IPS DF 4.7 (cell line): ENCODE data around the gene HELZ.
"Not testable (repeated sequence)": the region's sequence is repeated elsewhere in the genome, so short reads cannot be mapped to it uniquely, and the experiment has no call there.

ENCODE experiments used
- DNase-seq: peaks from one replicate; pipeline ENCODE4 v3.0.0-alpha.2; 2013; ENCODE audit warnings: low spot score; ENCODE audit errors: extremely low read depth

Gene HELZ

GRCh38 chr17:67229109-67229955 is 15.7 kb downstream of the HELZ start:
- no peak for DNase-seq

GRCh38 chr17:67227488-67227887 is 17.5 kb downstream of the HELZ start:
- DNase-seq, result no peak

GRCh38 chr17:67225316-67225715 is 19.7 kb downstream of the HELZ start:
- no peak for DNase-seq

DNA sequence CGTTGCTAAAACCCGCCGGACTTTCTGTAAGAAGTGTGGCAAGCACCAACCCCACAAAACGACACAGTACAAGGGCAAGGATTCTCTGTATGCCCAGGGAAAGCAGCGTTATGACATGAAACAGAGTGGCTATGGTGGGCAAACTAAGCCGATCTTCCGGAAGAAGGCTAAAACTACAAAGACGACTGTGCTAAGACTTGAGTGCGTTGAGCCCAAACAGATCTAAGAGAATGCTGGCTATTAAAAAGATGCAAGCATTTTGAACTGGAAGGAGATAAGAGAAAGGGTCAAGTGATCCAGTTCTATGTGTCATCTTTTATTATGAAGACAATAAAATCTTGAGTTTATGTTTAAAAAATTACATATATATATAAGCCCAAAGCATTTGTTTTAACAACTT is 20.3 kb downstream of the HELZ start:
- DNase-seq, result no peak

- DNase-seq, result no peak
Measured at GRCh38 chr17:67223924-67224323, 21.1 kb downstream of the HELZ start.

- DNase-seq, result no peak
Measured at GRCh38 chr17:67221062-67221998, 23.7 kb downstream of the HELZ start.

DNA sequence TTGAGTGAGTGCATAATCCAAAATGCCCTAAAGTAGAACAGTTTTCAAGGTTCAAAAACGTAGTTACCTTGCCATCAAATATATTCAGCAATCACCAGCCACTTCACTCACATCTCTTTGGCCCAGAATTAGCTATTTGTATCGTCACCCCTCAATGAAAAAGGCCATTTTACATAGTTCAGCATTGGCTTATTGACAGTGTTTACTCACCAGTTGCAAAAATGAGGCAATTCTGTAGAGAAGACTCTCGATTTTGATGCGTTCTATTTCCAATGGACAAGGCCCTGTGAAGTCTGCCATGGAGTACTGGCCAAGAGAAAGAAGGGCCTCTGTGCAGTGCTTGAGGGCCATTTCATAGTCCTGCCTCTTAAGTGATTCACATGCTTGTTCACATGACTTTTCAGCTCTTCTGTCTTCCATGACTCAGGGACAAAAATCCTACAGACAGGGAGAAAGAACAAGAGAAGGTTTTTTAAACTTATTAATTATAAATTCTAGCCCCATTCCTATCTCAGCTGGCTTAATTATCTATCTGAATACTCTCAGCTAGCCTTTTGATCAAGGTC is 26.5 kb downstream of the HELZ start:
- no peak for DNase-seq

DNA sequence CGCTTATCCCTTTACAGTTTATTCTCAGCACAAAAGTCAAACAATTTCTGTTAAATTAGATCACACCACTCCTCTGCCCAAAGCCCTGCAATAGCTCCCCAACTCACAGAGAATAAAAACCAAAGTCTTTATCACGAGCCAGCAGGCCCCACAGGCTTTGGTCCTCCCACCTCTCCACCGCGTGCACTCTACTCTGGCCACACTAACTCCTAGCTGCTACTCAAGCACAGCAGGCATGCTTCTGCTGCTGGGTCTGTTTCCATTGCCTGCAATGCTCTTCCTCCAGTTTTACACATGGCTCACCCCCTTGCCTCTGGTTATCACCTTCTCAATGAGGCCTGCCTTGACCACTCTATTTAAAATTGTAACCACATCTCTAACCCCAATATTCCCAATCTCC is 27.6 kb downstream of the HELZ start:
- DNase-seq, result no peak

GRCh38 chr17:67216578-67217320 is 28.2 kb downstream of the HELZ start:
- no peak for DNase-seq

GRCh38 chr17:67215991-67216421 is 29.0 kb downstream of the HELZ start:
- DNase-seq, result no peak

DNA sequence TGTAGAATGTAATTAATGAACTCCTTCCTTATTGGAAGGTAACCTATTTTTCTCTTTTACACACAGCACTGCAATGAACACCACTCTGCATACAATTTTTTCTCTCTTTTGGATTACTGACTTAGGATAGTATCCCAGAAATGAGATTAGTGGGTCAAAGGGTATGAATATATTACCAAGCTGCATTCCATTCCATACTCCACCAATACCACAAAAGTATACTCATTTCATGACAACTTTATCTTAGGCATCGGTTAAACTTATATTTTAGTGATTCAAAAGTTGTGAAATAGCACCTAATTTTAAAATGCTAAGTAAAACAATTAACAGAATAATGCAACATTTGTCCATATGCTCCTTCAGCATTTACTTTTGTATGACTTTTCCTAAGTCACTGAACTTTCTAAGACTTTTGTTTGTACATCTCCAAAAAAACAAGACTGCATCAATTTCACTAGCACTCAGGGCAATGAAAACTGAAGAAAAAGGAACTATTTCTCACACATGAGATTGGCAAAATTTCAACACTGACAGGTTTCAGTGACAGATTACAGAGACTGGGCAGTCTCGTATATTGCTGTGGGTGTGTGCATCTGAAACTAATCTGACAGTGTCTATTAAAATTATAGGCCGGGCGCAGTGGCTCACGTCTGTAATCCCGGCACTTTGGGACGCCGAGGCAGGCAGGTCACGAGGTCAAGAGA is 32.1 kb downstream of the HELZ start:
- DNase-seq, result no peak

- no peak for DNase-seq
Measured at GRCh38 chr17:67212231-67212630, 32.8 kb downstream of the HELZ start.

DNA sequence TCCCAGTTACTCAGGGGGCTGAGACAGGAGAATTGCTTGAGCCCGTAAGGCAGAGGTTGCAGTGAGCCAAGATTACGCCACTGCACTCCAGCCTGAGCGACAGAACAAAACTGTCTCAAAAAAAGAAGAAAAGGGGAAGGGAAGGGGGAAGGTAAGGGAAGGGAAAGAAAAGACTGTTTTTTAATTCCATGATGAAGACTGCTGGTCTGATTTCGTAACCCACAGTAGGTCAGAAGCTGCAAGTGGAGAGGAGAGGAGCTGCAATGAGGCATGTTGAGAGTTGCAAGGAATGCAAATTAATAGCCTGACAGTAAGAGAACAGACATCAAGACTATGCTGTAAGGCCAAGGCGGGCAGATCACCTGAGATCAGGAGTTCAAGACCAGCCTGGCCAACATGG is 33.3 kb downstream of the HELZ start:
- no peak for DNase-seq

GRCh38 chr17:67210915-67211314 is 34.1 kb downstream of the HELZ start:
- DNase-seq, result no peak

GRCh38 chr17:67208232-67208631 is 36.8 kb downstream of the HELZ start:
- no peak for DNase-seq

- DNase-seq, result no peak
Measured at GRCh38 chr17:67203818-67204217, 41.2 kb downstream of the HELZ start.

- no peak for DNase-seq
Measured at GRCh38 chr17:67202503-67202902, 42.5 kb downstream of the HELZ start.

DNA sequence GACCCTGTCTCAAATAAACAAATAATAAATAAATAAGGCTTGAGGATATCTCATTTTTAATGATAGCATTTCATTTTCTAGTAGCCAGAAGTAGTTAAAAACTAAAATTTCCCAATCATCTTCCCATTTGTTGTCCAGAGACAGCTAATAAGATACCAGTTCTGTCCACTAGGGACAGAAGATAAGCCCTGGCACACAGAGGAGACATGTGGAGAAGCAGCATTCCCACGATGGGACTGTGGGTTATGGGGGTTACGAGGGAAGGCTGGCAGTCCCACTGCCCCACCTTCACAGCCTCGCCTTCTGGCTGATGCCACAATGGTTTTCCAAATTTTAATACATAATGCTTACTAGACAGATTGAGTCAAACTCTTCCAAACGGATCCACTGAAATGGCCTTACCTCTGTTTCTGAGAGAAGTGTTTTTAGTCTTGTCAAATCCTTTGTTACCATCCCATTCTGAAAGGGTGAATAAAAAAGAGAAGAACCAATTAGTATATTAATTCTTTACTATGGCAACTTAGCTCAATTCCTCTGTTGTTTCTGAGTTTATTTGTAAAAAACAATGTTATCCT is 44.2 kb downstream of the HELZ start:
- DNase-seq, result no peak

- no peak for DNase-seq
Measured at GRCh38 chr17:67198131-67198530, 46.9 kb downstream of the HELZ start.

DNA sequence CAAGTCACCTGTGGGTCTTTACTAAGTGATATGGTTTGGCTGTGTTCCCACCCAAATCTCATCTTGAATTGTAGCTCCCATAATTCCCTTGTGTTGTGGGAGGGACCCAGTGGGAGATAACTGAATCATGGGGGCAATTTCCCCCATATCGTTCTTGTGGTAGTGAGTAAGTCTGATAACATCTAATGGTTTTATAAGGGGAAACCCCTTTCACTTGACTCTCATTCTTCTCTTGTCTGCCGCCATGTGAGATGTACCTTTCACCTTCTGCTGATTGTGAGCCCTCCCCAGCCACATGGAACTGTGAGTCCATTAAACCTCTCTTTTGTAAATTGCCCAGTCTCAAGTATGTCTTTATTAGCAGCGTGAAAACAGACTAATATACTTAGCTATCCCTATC is 48.0 kb downstream of the HELZ start:
- not testable (repeated sequence) for DNase-seq
